Sciatic nerve (tissue), 2 donors: ENCODE results near the gene LTC4S. TPM values are rescaled to one million over a fixed set of nuclear protein-coding genes. Genes with fewer than 3 reads are reported as not detected.

Source experiments
- ATAC-seq: fragments of 200-7000 bp; cut with Tn5 transposase; one replicate; pipeline ENCODE4 v1.9.1; 2020; ENCODE audit warnings: mild to moderate bottlenecking, moderate library complexity
- DNase-seq: peaks from one replicate; pipeline ENCODE4 v3.0.0-alpha.2; 2020; ENCODE audit warnings: low spot score
- intact Hi-C: fragments of 100-400 bp; cut with DNase I; formaldehyde crosslinking; loops from one replicate; pipeline ENCODE4 v1.14.2; 2022
- total RNA-seq: library from RNA; stranded (reverse); fragmentation: NEBNext Ultra II Directional; extraction: Animal tissue kit (Norgen Biotek cat#: 25700); gene quantifications from one replicate; pipeline ENCODE4 v1.2.1, GENCODE V29; 2021
- donor health status: DM: no; HTN: no; CAD: no.
- donor health status: DM: no; HTN: no; CAD: no.

LTC4S gene
- total RNA-seq, 1 donor from 2014 or later, result 21.7 TPM

GRCh38 chr5:179802950-179803562 lies 9.3 kb downstream of the LTC4S start:
- no peak for DNase-seq
- intact Hi-C loops, result no loop called here
- ATAC-seq, result no peak

GRCh38 chr5:179803651-179804554 lies 10.1 kb downstream of the LTC4S start:
- no peak for ATAC-seq
- no peak for DNase-seq
- intact Hi-C loops, result no loop called here

GRCh38 chr5:179804555-179804947 lies 10.8 kb downstream of the LTC4S start:
- intact Hi-C loops, result no loop called here
- ATAC-seq (no peak), DNase-seq (no peak)

- intact Hi-C loops, result no loop called here
- DNase-seq (no peak), ATAC-seq (no peak)
Observed at GRCh38 chr5:179805070-179805528, 11.3 kb downstream of the LTC4S start.

- intact Hi-C loops, result no loop called here
- DNase-seq, result peak; percentile 71
- peak; percentile 15 for ATAC-seq
Observed at GRCh38 chr5:179805529-179806249, 11.9 kb downstream of the LTC4S start.

GRCh38 chr5:179806250-179807048 lies 12.7 kb downstream of the LTC4S start, which contains the start of gene MGAT4B:
TSS of gene MGAT4B (minus strand) at chr5:179806866. CDS start at chr5:179806583, 283 bp downstream.
- DNase-seq (peak; percentile 85), ATAC-seq (peak; percentile 78)
- intact Hi-C loops, result no loop called here

GRCh38 chr5:179812135-179812825 lies 18.5 kb downstream of the LTC4S start:
- intact Hi-C loops, result no loop called here
- no peak for DNase-seq
- ATAC-seq, result no peak

- ATAC-seq, result no peak
Observed at GRCh38 chr5:179812997-179813607, 19.3 kb downstream of the LTC4S start.

GRCh38 chr5:179814090-179814489 lies 20.3 kb downstream of the LTC4S start:
- ATAC-seq (no peak), DNase-seq (no peak)
- intact Hi-C loops, result no loop called here

More at GRCh38 chr5:179812997-179813607, 19.3 kb downstream of the LTC4S start:
- no peak for DNase-seq
- intact Hi-C loops, result no loop called here

- ATAC-seq (no peak), DNase-seq (no peak)
- intact Hi-C loops, result no loop called here
Observed at GRCh38 chr5:179815491-179816249, 21.9 kb downstream of the LTC4S start.

GRCh38 chr5:179816401-179816795 lies 22.6 kb downstream of the LTC4S start:
- no peak for ATAC-seq
- no peak for DNase-seq
- intact Hi-C loops, result no loop called here

- DNase-seq, result no peak
- intact Hi-C loops, result no loop called here
- ATAC-seq, result no peak
Observed at GRCh38 chr5:179816796-179817469, 23.1 kb downstream of the LTC4S start.

- ATAC-seq (no peak), DNase-seq (no peak)
- intact Hi-C loops, result no loop called here
Observed at GRCh38 chr5:179817470-179817840, 23.7 kb downstream of the LTC4S start.

GRCh38 chr5:179817890-179818745 lies 24.3 kb downstream of the LTC4S start:
- DNase-seq (peak; percentile 68), ATAC-seq (no peak)
- intact Hi-C loops, result no loop called here

- peak; percentile 88 for ATAC-seq
- intact Hi-C loops, result no loop called here
Observed at GRCh38 chr5:179818746-179819295, 25.0 kb downstream of the LTC4S start.

More at GRCh38 chr5:179818746-179819295, 25.0 kb downstream of the LTC4S start:
- peak; percentile 98 for DNase-seq
